ENCODE results near the gene GPHN.
"Not testable (repeated sequence)": the region's sequence is repeated elsewhere in the genome, so short reads cannot be mapped to it uniquely, and the experiment has no call there.

The GPHN gene

GRCh38 chr14:66502836-66503235 is 5.1 kb upstream of the GPHN start:
- DNase-seq (ENCODE audit: low read depth), result not testable (repeated sequence)

GRCh38 chr14:66503532-66503931 is 4.4 kb upstream of the GPHN start:
- DNase-seq (ENCODE audit: low read depth), result no peak

- DNase-seq (ENCODE audit: low read depth), result no peak
Observed at GRCh38 chr14:66507181-66507721, 696 bp upstream of the GPHN start.

GRCh38 chr14:66508547-66508845 is 549 bp downstream of the GPHN start:
- DNase-seq (ENCODE audit: low read depth), result no peak

- DNase-seq (ENCODE audit: low read depth), result no peak
Observed at GRCh38 chr14:66508846-66509621, 1.1 kb downstream of the GPHN start.

GRCh38 chr14:66509874-66510273 is 1.9 kb downstream of the GPHN start:
- no peak for DNase-seq (ENCODE audit: low read depth)

GRCh38 chr14:66511849-66512248 is 3.9 kb downstream of the GPHN start:
- no peak for DNase-seq (ENCODE audit: low read depth)

- no peak for DNase-seq (ENCODE audit: low read depth)
Observed at GRCh38 chr14:66514213-66514612, 6.3 kb downstream of the GPHN start.

- DNase-seq (ENCODE audit: low read depth), result no peak
Observed at GRCh38 chr14:66530526-66530925, 22.6 kb downstream of the GPHN start.

- no peak for DNase-seq (ENCODE audit: low read depth)
Observed at GRCh38 chr14:66539034-66539433, 31.1 kb downstream of the GPHN start.

- DNase-seq (ENCODE audit: low read depth), result no peak
Observed at GRCh38 chr14:66540038-66540437, 32.1 kb downstream of the GPHN start.

- no peak for DNase-seq (ENCODE audit: low read depth)
Observed at GRCh38 chr14:66541627-66542026, 33.7 kb downstream of the GPHN start.

- no peak for DNase-seq (ENCODE audit: low read depth)
Observed at GRCh38 chr14:66543996-66544395, 36.0 kb downstream of the GPHN start.

- not testable (repeated sequence) for DNase-seq (ENCODE audit: low read depth)
Observed at GRCh38 chr14:66545191-66545590, 37.2 kb downstream of the GPHN start.

GRCh38 chr14:66545751-66546150 is 37.8 kb downstream of the GPHN start:
- DNase-seq (ENCODE audit: low read depth), result not testable (repeated sequence)

GRCh38 chr14:66563731-66564130 is 55.8 kb downstream of the GPHN start:
- DNase-seq (ENCODE audit: low read depth), result no peak

- no peak for DNase-seq (ENCODE audit: low read depth)
Observed at GRCh38 chr14:66568220-66568619, 60.3 kb downstream of the GPHN start.

- DNase-seq (ENCODE audit: low read depth), result no peak
Observed at GRCh38 chr14:66572826-66573225, 64.9 kb downstream of the GPHN start.

GRCh38 chr14:66575014-66575413 is 67.1 kb downstream of the GPHN start:
- DNase-seq (ENCODE audit: low read depth), result no peak

GRCh38 chr14:66575939-66576338 is 68.0 kb downstream of the GPHN start:
- DNase-seq (ENCODE audit: low read depth), result no peak

- not testable (repeated sequence) for DNase-seq (ENCODE audit: low read depth)
Observed at GRCh38 chr14:66587753-66588152, 79.8 kb downstream of the GPHN start.

GRCh38 chr14:66595394-66595793 is 87.4 kb downstream of the GPHN start:
- DNase-seq (ENCODE audit: low read depth), result no peak

GRCh38 chr14:66596241-66596985 is 88.5 kb downstream of the GPHN start:
- no peak for DNase-seq (ENCODE audit: low read depth)

Data from stimulated activated CD8-positive, alpha-beta memory T cell treated with anti-CD3 and anti-CD28 coated beads, Interleukin-12 subunit alpha, Interleukin-12 subunit beta, amount 100 ng/mL, for 1 hour (primary cell).